Transverse colon (tissue), 4 donors: ENCODE data around the gene SRM. TPM values are rescaled to one million over a fixed set of nuclear protein-coding genes. Genes with fewer than 3 reads are reported as not detected.
"Not testable (repeated sequence)": the region's sequence is repeated elsewhere in the genome, so short reads cannot be mapped to it uniquely, and the experiment has no call there.

Experiments used
- DNase-seq: peaks from one replicate; pipeline ENCODE4 v3.0.0-alpha.2; 2019
- H3K27ac ChIP-seq, 4 donors: fragments of 200-600 bp; sonication (generic); 2 replicates each; pipeline ENCODE4 v1.5.1; 2016 to 2018; ENCODE audit warnings: inconsistent platforms in 4 of 4
- H3K27me3 ChIP-seq: fragments of 200-600 bp; sonication (generic); 2 replicates; pipeline ENCODE4 v1.5.1; 2017; ENCODE audit warnings: inconsistent platforms
- H3K36me3 ChIP-seq, 4 donors: fragments of 200-600 bp; sonication (generic); 2 replicates each; pipeline ENCODE4 v1.5.1; 2017 to 2019; ENCODE audit warnings: inconsistent platforms in 4 of 4
- H3K4me1 ChIP-seq, 4 donors: fragments of 200-600 bp; sonication (generic); 2 replicates each; pipeline ENCODE4 v1.5.1; 2017 to 2020; ENCODE audit warnings: inconsistent platforms in 4 of 4
- H3K4me3 ChIP-seq, 4 donors: fragments of 200-600 bp; sonication (generic); 1 replicate in 1 of 4; 2 replicates in 3 of 4; pipeline versions ENCODE4 v1.5.1 to v1.6.1; 2017 to 2019; ENCODE audit warnings: inconsistent platforms in 4 of 4
- H3K9me3 ChIP-seq, 2 donors: fragments of 200-600 bp; sonication (generic); 2 replicates each; pipeline ENCODE4 v1.5.1; 2017 to 2019; ENCODE audit warnings: inconsistent platforms in 2 of 2
- EP300 ChIP-seq: sonication (generic); formaldehyde crosslinking; IDR thresholded peaks from one replicate; pipeline ENCODE4 v1.6.1; 2017; ENCODE audit warnings: antibody characterized with exemption, low read depth
- POLR2A ChIP-seq: fragments of 450-650 bp; IDR thresholded peaks from one replicate; pipeline ENCODE4 v1.6.1; 2016; ENCODE audit warnings: antibody characterized with exemption, mild to moderate bottlenecking, moderate library complexity
- POLR2AphosphoS5 ChIP-seq, 3 donors: sonication (generic); formaldehyde crosslinking; IDR thresholded peaks; one replicate each; pipeline ENCODE4 v1.6.1; 2016; ENCODE audit warnings: antibody characterized with exemption in 3 of 3
- WGBS, 2 donors: methylation state at CpG; one replicate each; pipeline ENCODE4 v1.1.5; 2018; ENCODE audit warnings: low coverage in 1 of 2; 5-methylcytosine and 5-hydroxymethylcytosine counted together
- in situ Hi-C, 4 donors: fragments of 200-750 bp; cut with MboI; loops; one replicate each; pipeline versions ENCODE4 v1.15.0 to v1.15.1; 2017; ENCODE audit warnings: low sequenced_read_pairs in 3 of 4, low pct_ligation_motif_present in 1 of 4, low pct_unique_long_range_greater_than_20kb in 1 of 4
- intact Hi-C: fragments of 100-400 bp; cut with DNase I; formaldehyde crosslinking; loops from one replicate; pipeline ENCODE4 v1.15.1; 2023; ENCODE audit warnings: low total_unique reads
- total RNA-seq, 4 donors: library from RNA; depleted of rRNA; stranded (reverse); fragments of >200 nt; gene quantifications; one replicate each; pipeline ENCODE4 v1.1.0, GENCODE V29; 2016
- TF ChIP-seq, protein P1 (sequence below), 5 experiments: fragments of 200-600 bp in 3 of 5; fragments of 450-650 bp in 2 of 5; sonication (generic) in 3 of 5; IDR thresholded peaks; 1 replicate in 2 of 5; 2 replicates in 3 of 5; pipeline ENCODE4 v1.5.1; 2016 to 2017; ENCODE audit warnings: antibody characterized with exemption in 5 of 5, inconsistent platforms in 3 of 5, mild to moderate bottlenecking in 2 of 5, moderate library complexity in 1 of 5

The SRM gene
- total RNA-seq, 4 donors from 2014 or later, result 13.0 to 25.1 (median 20.3) TPM

GRCh38 chr1:11044086-11044848 is 15.6 kb downstream of the SRM start:
- no peak for DNase-seq
- no peaks in the 10 kb centered on the region for H3K9me3 ChIP-seq
- intact Hi-C loops, result no loop called here
- TF ChIP-seq POLR2A (no peak), POLR2AphosphoS5 (IDR thresholded peaks at IDR 0.05) (no peak), EP300 (no peak)
- TF ChIP-seq, protein P1, sequence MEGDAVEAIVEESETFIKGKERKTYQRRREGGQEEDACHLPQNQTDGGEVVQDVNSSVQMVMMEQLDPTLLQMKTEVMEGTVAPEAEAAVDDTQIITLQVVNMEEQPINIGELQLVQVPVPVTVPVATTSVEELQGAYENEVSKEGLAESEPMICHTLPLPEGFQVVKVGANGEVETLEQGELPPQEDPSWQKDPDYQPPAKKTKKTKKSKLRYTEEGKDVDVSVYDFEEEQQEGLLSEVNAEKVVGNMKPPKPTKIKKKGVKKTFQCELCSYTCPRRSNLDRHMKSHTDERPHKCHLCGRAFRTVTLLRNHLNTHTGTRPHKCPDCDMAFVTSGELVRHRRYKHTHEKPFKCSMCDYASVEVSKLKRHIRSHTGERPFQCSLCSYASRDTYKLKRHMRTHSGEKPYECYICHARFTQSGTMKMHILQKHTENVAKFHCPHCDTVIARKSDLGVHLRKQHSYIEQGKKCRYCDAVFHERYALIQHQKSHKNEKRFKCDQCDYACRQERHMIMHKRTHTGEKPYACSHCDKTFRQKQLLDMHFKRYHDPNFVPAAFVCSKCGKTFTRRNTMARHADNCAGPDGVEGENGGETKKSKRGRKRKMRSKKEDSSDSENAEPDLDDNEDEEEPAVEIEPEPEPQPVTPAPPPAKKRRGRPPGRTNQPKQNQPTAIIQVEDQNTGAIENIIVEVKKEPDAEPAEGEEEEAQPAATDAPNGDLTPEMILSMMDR (IDR thresholded peaks at IDR 0.05), result no peak
- 70% methylated on average over 15 of the region's 16 CpGs; no CpG with 5 or more reads in 1 of the 2 donors for WGBS, 2 donors
- H3K27ac ChIP-seq, result no peak overlapping the region
- H3K36me3 ChIP-seq, result no peaks in the 10 kb centered on the region
- H3K4me3 ChIP-seq, result no peak overlapping the region
- H3K27me3 ChIP-seq, result no peaks in the 10 kb centered on the region
- in situ Hi-C loops, result loop anchor here in 2 of 4 donors (25.0 kb wide), 1 partner anchor 593 kb away; no protein-coding TSS in a partner anchor
- H3K4me1 ChIP-seq, result no peaks in the 10 kb centered on the region

- in situ Hi-C loops, result loop anchor here in 2 of 4 donors (25.0 kb wide), 1 partner anchor 594 kb away; no protein-coding TSS in a partner anchor
- TF ChIP-seq POLR2AphosphoS5 (IDR thresholded peaks at IDR 0.05) (no peak), POLR2A (no peak), EP300 (no peak)
- TF ChIP-seq, protein P1 (IDR thresholded peaks at IDR 0.05), result no peak
- H3K4me3 ChIP-seq, result no peak overlapping the region
- no peaks in the 10 kb centered on the region for H3K9me3 ChIP-seq
- intact Hi-C loops, result no loop called here
- no peaks in the 10 kb centered on the region for H3K27me3 ChIP-seq
- H3K4me1 ChIP-seq, result peaks cover 0 to 1% (median 0%) of the 10 kb centered on the region in 4 donors
- H3K27ac ChIP-seq, result no peak overlapping the region
- no peak for DNase-seq
- no peaks in the 10 kb centered on the region for H3K36me3 ChIP-seq
- 77 to 100% methylated on average over 3 to 19 of the region's 19 CpGs for WGBS, 2 donors
These were observed 16.6 kb downstream of the SRM start for GRCh38 chr1:11042995-11043874.

DNA sequence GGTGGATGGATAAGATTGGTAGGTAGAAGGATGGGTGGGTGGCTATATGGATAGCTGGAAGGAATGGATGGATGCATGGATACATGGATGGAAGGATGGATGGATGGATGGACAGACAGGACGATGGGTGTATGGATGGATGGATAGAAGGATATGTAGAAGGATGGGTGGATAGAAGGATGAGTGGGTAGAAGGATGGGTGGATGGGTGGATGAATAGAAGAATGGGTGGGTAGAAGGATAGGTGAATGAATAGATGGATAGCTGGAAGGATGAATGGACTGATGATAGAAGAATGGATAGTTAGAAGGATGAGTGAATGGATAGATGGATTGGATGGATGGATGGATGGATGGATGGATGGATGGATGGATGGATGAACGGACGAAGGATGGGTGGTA is 17.8 kb downstream of the SRM start:
- intact Hi-C loops (no loop called here), in situ Hi-C loops (loop anchor here in 2 of 4 donors (25.0 kb wide), 1 partner anchor 595 kb away; no protein-coding TSS in a partner anchor)
- TF ChIP-seq EP300, result no peak
- TF ChIP-seq POLR2A, result no peak
- TF ChIP-seq POLR2AphosphoS5 (IDR thresholded peaks at IDR 0.05), result no peak
- TF ChIP-seq, protein P1 (IDR thresholded peaks at IDR 0.05), result no peak
- Histone ChIP-seq H3K36me3 (no peaks in the 10 kb centered on the region), H3K4me3 (no peak overlapping the region), H3K9me3 (no peaks in the 10 kb centered on the region), H3K27ac (no peak overlapping the region), H3K27me3 (no peaks in the 10 kb centered on the region), H3K4me1 (peaks cover 0 to 9% (median 3%) of the 10 kb centered on the region in 4 donors)
- 80 to 85% methylated on average over 3 of the region's 3 CpGs for WGBS, 2 donors
- no peak for DNase-seq

- no peaks in the 10 kb centered on the region for H3K9me3 ChIP-seq
- no peak for DNase-seq
- H3K4me3 ChIP-seq, result no peak overlapping the region
- intact Hi-C loops (no loop called here), in situ Hi-C loops (loop anchor here in 2 of 4 donors (25.0 kb wide), 1 partner anchor 596 kb away; no protein-coding TSS in a partner anchor)
- TF ChIP-seq, protein P1 (IDR thresholded peaks at IDR 0.05), result no peak
- TF ChIP-seq POLR2AphosphoS5 (IDR thresholded peaks at IDR 0.05) (no peak), POLR2A (no peak), EP300 (no peak)
- no peaks in the 10 kb centered on the region for H3K36me3 ChIP-seq
- H3K27me3 ChIP-seq, result no peaks in the 10 kb centered on the region
- no peak overlapping the region for H3K27ac ChIP-seq
- H3K4me1 ChIP-seq, result peaks cover 0 to 9% (median 3%) of the 10 kb centered on the region in 4 donors
These were observed 18.8 kb downstream of the SRM start for GRCh38 chr1:11041048-11041447.

- intact Hi-C loops, DNase-seq, H3K4me1 ChIP-seq, H3K9me3 ChIP-seq, H3K27me3 ChIP-seq, H3K27ac ChIP-seq, H3K36me3 ChIP-seq, H3K4me3 ChIP-seq: not testable (repeated sequence)
- 91% methylated on average over 6 to 7 of the region's 7 CpGs for WGBS, 2 donors
- in situ Hi-C loops, result loop anchor here in 2 of 4 donors (25.0 kb wide), 1 partner anchor 597 kb away; no protein-coding TSS in a partner anchor
These were observed 19.8 kb downstream of the SRM start for GRCh38 chr1:11040105-11040429.
